ENCODE measurements around the gene SLC26A1.
"Not testable (repeated sequence)": the region's sequence is repeated elsewhere in the genome, so short reads cannot be mapped to it uniquely, and the experiment has no call there.

Gene SLC26A1

DNA sequence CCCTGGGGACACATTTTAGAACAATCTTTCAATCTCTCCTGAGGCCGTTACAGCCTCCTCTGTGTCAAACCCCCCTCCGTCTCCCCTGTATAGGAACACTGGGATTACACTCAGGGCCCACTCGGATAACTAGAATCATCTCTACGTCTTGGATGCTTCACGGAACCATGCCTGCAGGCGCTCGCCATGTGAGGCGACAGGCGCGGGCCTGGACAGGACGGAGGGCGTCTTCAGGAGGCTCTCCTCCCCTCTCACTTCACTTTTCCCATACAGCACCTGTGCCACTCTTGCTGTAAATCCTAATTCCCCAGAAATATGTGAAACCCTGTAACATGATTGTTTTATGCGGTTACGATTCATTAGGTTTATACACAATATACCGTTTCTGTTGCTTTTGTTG is 10.4 kb downstream of the SLC26A1 start:
- no peak for DNase-seq (ENCODE audit: low read depth)

DNA sequence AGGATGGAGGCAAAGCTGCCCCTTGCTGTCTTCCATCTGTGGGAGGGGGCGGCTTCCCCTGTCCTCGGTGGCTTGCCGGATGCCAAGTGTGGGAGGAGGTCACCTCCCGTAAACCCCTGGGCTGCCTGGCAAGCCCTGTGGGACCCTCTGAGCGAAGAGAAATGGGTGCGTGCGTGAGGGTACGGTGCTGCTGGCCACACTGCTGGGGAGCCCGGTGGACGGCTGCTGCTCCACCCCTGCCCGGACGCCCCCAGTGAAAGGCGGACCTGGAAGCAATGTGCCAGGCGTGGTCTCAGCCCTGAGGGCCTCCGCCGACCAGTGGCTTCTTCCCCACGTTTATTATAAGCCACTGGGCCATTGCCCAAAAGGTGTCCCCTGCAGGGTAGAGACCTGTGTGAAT is 10.9 kb downstream of the SLC26A1 start:
- no peak for DNase-seq (ENCODE audit: low read depth)

- no peak for DNase-seq (ENCODE audit: low read depth)
Observed at GRCh38 chr4:978957-979701, 14.1 kb downstream of the SLC26A1 start.

DNA sequence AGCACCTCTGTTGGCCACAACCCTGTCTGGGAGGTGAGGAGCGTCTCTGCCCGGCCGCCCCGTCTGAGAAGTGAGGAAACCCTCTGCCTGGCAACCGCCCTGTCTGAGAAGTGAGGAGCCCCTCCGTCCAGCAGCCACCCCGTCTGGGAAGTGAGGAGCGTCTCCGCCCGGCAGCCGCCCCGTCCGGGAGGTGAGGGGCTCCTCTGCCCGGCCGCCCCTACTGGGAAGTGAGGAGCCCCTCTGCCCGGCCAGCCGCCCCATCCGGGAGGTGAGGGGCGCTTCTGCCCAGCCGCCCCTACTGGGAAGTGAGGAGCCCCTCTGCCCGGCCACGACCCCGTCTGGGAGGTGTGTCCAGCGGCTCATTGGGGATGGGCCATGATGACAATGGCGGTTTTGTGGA is 17.2 kb downstream of the SLC26A1 start:
- not testable (repeated sequence) for DNase-seq (ENCODE audit: low read depth)

- no peak for DNase-seq (ENCODE audit: low read depth)
Observed at GRCh38 chr4:974668-975067, 18.5 kb downstream of the SLC26A1 start.

DNA sequence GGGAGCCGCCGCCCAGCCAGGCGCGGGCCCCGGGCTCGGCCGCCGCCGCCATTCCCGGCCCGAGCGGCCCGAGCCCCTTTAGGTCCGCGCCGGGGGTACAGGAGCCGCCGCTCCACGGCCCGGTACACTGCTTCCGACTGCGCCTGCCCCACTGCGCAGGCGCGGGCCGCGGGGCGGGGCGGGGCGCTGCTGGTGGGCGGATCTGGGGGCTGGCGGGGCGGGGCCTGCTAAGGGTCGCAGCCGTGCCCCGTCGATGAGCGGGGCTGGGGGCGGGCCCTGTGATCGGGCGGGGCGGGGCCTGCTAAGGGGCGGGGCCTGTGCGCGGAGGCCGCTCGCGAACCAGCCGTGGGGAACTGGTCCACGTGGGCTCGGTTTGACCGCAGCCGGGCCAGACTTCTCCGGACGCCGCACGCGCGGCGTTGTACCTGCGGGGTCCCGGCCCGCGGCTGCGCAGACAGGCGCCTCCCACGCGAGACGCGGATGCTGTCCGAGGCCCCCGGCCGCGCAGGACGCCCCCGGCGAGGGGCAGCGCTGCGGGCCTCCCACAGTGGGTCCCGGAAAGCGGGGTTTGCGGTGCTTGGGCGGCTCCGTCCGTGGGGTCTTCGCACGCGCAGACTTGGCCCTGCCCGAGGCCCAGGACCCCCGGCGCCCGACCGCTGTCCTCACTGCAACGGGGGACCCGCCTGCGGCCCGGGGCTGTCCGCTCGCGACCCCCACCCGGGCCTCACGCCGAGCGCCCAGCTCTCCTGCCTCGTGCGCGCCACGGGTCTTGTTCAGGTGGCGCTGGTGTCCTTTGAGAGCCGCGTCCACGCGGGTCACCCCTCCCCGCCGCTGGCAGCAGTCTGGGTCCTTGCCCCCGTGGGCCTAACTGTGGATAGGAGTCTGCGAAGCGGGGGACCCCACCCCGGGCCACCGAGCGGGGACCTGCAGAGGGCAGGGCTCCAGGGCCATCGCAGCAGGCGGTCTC is 19.5 kb downstream of the SLC26A1 start, which contains the start of gene DGKQ:
TSS of gene DGKQ (minus strand) at position 139 of the 967 bp plus-strand sequence. CDS start at position 52, 87 bp downstream.
- DNase-seq (ENCODE audit: low read depth) = peak; percentile 70

GRCh38 chr4:972651-973424 is 20.4 kb downstream of the SLC26A1 start:
- DNase-seq (ENCODE audit: low read depth) = no peak

GRCh38 chr4:971666-972500 is 21.3 kb downstream of the SLC26A1 start:
- no peak for DNase-seq (ENCODE audit: low read depth)

- no peak for DNase-seq (ENCODE audit: low read depth)
Observed at GRCh38 chr4:970854-971520, 22.2 kb downstream of the SLC26A1 start.

- no peak for DNase-seq (ENCODE audit: low read depth)
Observed at GRCh38 chr4:970046-970745, 23.0 kb downstream of the SLC26A1 start.

DNA sequence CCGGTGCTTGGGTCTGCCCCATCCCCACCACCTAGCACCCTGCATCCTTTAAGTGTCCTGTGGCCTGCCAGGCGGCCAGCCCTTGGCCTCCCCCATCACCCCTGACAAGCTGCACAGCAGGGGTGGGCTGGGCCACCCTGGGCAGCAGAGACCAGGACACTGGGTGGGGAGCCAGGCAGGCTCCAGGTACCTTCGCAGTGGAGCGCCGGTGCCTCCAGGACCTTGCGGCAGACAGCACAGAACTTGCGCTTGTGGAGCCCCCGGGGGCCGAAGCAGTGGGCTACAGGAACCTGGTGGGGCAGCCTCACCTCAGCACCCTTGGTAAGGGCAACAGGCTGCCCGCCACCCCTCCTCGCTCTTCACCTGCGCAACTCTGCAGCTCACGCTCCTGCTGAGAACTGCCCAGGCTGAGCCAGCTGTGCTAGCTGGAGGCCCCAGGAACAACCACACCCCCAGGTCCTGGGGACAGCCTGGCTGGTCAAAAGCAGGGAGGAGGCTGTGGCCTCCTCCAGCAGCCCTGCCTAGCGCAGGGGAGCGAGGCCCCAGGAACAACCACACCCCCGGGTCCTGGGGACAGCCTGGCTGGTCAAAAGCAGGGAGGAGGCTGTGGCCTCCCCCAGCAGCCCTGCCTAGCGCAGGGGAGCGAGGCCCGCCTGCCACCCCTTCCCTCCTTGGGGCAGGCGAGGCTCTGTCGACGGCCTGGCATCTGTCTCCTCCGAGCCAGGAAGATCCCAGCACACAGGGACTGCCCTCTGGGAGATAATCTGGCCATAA is 24.4 kb downstream of the SLC26A1 start:
- DNase-seq (ENCODE audit: low read depth) = no peak

- DNase-seq (ENCODE audit: low read depth) = no peak
Observed at GRCh38 chr4:968221-968620, 25.0 kb downstream of the SLC26A1 start.

DNA sequence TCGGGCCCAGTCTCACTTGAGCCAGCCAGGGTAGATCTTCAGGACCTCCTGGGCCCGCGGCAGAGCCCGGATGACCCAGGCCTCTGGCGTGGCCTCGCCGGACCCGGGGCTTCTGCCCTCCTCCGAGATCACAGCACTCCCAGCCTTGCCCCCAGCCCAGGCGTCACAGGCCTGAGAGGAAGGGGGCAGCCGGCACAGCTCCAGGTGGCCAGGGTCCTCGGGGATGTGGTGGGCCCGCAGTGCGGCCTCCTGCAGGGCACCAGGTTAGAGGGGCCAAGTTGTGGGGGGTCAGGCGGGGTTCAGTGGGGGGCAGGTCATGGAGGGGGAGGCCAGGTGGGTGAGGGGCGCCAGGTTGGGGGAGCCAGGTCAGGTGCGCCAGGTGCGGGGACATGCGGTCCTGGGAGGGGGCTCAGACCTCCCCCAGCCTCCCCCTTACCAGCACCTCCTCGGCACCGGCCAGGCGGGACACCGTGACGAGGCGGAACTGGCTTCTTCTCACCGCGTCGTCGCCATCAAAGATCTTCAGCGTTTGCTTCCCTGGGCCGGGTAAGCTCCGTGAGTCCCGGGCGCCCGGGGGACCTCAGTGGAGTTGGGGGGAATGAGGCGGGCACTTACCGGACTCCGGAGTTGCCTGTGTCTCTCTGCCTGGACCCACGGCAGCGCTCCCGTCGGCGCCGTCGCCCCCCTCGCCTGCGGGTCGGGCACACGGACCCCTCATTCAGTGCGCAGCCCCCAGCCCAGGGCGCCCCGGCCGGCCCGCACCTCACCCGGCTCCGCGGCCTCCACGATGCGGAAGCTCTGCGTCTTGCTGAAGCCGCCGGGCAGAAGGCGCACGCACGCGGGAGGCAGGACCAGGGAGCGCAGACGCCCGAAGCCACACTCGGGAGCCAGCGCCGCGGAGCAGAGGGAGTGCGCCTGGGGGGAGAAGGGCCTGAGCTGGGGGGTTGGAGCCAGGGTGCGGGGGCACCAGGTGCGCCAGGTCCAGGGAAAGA is 25.8 kb downstream of the SLC26A1 start:
- no peak for DNase-seq (ENCODE audit: low read depth)

DNA sequence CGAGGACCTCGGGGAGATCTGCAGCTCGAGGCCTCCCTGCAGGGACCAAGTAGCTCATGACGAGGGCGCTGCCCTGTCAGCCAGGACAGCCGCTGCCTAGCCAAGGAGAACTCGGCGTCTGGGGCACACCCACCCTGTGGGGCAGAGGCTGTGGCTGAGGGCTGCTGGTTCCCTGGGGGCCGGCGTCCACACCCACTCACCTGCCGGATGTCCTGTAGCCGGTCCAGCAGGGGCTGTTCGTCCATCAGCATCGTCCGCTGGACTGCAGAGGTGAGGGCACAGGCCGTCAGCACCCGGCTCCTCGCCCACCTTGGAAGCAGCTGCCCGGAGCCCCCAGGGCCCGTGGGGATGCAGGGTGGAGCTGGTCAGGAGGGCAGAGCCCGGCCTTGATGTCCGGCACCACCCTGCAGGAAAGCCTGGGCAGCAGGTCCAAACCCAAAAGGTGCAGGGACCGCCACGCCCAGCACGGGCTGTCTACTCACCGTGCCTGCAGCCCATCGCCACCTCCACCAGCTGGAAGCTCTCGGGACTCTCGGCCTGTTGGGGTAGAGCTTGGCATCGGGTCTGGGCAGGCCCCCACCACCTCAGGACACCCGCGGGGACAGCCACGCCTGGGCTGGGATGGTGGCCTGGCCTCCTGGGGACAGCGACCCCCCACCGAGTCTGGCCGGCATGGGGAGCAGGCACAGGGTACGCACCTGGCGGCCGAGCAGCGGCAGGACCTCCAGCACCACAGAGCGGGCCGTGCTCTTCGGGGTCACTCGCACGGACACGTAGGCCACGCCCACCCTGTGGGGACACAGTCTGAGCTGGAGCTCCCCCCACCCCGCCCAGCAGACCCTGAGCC is 26.7 kb downstream of the SLC26A1 start:
- DNase-seq (ENCODE audit: low read depth) = no peak

DNA sequence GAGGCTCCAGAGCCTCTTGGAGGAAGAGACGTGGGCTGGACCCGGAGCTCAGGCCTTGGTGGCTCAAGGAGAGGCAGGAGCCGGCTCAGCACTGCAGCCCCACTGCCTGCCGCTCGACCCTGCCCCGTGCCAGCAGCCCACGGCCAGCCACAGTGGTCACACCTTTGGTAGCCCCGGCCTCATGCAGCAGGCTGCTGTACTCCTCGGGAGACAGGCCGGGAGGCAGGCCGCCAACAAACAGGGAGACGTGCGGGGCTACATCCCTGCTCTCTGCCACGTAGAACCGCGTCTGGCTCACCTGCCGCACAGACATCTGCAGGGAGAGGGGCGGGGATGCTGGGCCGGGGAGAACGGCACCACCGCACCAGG is 27.5 kb downstream of the SLC26A1 start:
- DNase-seq (ENCODE audit: low read depth) = no peak

DNA sequence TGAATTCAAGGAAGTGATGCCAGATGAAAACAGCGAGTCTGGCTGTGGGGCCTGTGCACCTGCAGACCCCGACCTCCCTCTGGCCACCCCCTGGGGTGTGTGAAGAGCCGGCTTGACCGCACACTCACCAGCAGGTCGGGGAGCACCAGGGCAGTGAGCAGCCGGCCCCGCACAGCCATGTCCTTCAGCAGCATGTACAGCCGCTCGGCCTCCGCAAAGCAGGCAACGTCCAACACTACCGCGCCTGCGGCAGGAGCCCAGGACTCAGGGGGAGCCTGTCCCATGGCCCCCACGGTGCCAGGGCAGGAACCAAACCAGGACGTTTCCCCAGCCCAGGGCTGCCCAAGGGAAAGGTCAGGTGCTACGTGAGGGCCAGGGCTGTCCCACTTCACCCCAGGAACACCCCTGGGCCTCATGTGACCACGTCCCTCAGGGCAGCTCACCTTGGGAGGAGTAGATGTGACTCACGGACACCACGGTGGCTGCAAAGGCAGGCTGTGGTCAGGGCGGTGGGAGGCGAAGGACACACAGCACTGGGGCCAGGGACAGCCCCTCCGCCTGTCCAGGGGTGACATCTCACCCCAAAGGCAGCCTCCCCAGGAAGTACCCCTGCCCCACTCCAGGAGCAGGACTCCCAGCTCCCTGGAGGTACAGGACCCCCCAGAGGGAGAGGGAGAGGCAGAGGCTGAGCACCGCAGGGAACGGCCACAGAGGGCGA is 28.0 kb downstream of the SLC26A1 start:
- no peak for DNase-seq (ENCODE audit: low read depth)

Data from stimulated activated CD8-positive, alpha-beta memory T cell treated with anti-CD3 and anti-CD28 coated beads, Interleukin-7, amount 100 ng/mL, for 24 hours (primary cell).